NCI-H524 treated with DMSO at 0.1 percent for 48 hours (cell line): Measurements from ENCODE around the gene PRKCA.
A peak's percentile ranks its signal among the peaks of the same experiment; 100 is the strongest.

Experiments
- DNase-seq: peaks from one replicate; lab custom pipeline; 2025; lab: John Stamatoyannopoulos, UW

PRKCA gene

DNA sequence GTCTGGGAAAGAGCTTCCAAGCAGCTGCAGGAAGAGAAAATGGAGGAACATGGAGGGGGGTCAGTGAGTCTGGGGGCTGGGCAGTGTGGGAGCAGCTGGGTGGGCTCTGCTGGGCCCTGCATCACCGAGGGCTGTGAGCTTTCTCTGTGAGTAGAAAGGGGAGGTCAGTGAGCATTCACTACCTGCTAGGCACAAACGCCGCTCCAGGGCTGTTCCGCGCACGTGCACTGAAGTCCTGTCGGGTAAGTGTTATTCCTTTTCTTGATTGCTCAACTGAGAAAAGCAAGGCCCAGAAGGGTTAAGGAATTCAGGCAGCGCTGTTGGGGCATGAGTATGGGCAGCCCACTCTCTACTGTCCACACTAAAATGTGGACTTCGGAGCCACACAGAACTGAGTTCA lies 537.2 kb downstream of the PRKCA start:
- DNase-seq = no peak

DNA sequence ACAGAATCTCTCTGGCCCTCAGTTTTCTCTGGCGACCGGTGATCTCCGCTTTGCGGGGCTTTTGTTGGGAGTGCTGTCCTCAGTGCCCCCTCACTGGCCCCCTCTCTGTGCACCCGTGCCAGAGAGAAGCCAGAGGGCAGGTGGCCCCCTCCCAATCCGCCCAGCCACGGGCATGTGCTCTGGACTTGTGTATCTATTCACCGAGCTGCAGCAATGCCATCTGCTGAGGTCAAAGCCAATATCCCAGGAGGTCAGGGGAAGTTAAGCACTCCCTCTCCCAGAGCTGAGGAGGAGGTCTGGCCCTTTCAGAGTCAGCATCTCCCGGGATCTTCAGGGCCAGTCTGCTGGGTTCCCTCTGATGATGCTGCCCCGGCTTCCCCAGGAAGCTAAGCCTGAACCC lies 537.6 kb downstream of the PRKCA start:
- DNase-seq = no peak

DNA sequence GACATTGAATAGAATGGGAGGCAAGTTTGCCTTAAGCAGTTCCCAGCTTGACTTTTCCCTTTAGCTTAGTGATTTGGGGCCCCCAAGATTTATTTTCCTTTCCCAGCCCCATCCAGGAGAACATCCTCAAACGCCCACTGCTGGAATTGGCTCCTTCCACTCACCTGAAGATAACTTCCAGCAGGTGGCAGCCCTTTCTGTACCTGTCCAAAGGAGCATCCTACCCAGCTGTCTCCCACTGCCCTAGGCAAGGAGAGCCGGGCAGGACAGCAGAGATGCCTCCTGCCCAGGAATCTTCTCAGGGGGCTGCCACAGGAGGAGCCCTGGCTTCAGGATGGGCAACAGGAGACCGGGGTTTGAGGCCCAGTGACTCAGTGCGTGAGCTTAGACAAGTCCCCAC lies 538.9 kb downstream of the PRKCA start:
- DNase-seq = no peak

DNA sequence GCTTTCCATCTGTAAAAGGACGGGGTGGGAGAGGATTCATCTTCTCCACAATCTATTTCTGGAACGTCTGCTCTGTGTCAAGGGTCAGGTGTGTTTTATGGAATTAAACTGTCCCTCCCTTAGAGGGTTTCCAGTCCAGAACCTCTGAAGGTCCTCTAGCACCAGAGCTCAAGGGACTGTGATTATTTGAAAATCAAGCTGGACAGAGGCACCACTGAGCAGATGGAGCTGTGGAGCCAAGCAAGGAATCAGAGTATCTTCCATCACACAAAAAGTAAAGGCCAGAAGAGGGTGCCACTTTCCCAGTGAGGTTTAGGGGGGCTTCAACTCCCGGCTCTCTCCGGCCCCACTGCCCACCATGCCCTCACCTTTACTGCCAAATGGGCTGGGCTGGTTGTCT lies 539.3 kb downstream of the PRKCA start:
- DNase-seq = no peak

GRCh38 chr17:66842505-66842904 lies 540.1 kb downstream of the PRKCA start:
- DNase-seq = no peak

- DNase-seq = no peak
These were observed 540.5 kb downstream of the PRKCA start for GRCh38 chr17:66842959-66843358.

DNA sequence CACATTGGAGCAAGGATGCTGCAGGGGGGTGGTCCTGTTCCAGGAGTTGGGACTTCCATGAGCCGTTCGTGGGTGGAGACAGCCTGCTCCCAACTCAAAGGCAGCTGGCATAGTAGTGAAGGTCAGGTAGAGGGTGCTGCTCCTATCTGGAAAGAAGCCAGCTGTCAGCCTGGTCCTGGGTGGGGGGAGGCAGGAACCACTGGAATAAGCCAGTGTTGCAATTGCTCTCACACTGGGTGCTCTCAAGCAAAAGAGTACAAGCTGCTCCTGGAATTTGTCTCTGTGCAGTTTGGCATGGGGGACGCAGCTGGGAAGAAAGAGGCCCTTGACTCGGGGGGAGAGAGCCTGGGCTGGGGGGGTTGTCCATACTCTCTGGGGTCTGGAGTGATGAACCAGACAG lies 541.2 kb downstream of the PRKCA start:
- DNase-seq = no peak

GRCh38 chr17:66847704-66848103 lies 545.3 kb downstream of the PRKCA start:
- no peak for DNase-seq

DNA sequence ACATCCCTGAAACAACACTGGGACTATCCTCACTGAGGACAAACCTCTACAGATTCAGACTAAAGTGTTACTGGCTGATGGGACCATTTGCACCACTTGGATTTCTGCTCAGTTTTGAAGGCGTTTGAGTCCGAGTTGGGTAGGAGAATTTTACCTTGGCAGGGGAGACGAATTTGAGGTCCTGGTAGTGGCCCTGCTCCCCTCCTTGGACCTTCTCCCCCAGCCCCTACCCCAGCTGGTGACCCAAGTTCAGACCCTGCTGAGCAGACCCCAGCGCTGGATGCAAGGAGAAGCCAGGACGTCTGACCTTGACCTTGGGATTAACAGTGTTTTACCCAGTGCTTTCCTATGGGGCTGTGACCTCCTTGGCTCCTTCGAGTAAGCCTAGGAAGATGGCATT lies 546.1 kb downstream of the PRKCA start:
- no peak for DNase-seq

GRCh38 chr17:66849032-66849655 lies 546.7 kb downstream of the PRKCA start:
- DNase-seq = no peak

DNA sequence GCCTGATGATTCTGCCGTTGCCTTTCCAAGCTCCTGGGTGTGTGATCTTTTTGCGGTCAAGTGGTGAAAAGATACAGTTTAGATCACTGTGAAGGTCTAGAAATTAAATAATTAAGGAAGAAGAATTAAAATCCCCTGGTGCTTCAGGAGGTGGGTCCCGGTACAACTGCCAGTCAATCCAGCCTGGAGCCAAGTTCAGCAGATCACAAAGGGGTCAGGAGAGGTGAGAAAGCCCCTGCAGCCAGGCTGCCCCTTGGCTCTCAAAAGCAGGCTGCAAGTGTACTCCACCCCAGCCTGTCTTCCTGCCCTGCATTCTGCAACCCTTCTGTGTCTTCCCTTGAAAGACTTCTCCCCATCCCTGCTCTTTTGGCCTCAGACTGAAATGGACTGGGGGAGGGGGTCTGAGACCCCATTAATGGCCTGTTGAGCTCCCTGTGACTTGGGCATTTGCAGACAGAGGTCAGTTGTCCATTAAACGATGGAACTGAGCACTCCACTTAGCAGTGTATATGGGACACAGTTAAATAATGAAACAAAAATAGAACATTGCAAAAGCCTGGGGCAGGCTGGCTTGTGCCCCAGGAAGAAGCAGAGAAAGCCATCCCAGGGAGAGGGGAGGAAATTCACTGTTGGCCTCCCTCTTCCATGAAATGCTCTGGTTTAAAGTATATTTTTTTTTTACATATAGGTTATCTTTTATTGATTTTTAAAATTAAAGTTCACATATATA lies 547.6 kb downstream of the PRKCA start:
- DNase-seq = no peak

DNA sequence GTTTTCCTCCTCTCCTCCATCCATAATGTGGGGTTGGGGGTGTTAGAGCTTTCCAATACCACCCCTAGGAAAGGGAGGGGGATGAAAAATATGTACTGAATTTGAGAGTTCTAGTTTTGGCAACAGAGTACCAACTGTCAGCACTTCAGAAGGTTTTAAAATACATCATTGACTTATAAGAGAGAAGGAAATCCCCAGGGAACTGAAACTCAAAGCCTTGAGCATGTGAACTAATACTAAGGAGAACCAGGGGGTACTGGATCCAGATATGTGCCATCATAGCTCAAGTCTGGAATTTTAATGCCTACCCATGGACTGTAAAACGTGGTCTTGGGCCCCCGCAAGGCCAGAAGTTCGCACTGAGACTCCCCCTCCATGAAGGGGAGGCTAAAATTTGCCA lies 548.3 kb downstream of the PRKCA start:
- DNase-seq = peak; percentile 45

DNA sequence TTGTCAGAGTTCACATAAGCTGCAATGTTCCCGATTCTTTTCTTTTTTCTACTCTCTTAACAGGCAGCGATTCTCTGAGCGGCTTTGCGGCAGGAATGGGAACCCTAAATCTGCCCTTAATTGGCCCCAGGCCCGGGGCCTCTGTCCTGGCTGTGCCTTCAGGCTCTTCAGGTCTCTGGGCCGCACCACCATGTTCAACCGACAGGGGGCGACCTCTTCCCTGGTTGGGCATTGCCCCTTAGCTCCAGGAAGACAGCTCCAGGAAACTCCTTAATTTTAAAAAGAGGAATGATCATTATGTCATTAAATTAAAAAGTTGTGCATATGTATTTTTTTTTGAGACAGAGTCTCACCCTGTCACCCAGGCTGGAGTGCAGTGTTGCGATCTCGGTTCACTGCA lies 552.8 kb downstream of the PRKCA start:
- no peak for DNase-seq

- no peak for DNase-seq
These were observed 556.0 kb downstream of the PRKCA start for GRCh38 chr17:66858226-66859083.

- DNase-seq = no peak
These were observed 556.9 kb downstream of the PRKCA start for GRCh38 chr17:66859353-66859752.

DNA sequence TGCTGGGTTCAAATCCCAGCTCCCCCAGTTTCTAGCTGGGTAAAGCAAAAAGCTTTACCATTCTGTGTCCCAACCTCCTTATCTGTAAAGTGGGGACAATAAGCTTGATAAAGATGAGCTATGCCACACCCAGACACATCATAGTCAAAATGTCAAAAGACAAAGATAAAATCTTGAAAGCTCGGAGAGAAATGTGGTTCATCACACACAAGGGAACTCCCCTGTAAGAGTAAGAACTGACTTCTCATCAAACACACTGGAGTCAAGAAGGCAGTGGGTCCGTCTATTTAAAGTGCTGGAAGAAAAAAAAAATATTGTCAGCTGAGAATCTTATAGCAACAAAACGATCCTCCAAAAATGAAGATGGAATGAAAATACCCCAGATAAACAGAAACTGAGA lies 557.8 kb downstream of the PRKCA start:
- DNase-seq = no peak
